Esophagus muscularis mucosa (tissue), 3 donors: Measurements from ENCODE around the gene MAP7.

Experiments
- CTCF ChIP-seq, 3 experiments: fragments of 200-600 bp in 2 of 3; fragments of 450-650 bp in 1 of 3; sonication (generic) in 2 of 3; IDR thresholded peaks; one replicate each; pipeline ENCODE4 v1.5.1; 2017 to 2019; ENCODE audit warnings: antibody characterized with exemption in 3 of 3, mild to moderate bottlenecking in 2 of 3, moderate library complexity in 1 of 3
- POLR2A ChIP-seq: fragments of 450-650 bp; IDR thresholded peaks from one replicate; pipeline ENCODE4 v1.6.1; 2017; ENCODE audit warnings: antibody characterized with exemption, moderate library complexity, mild to moderate bottlenecking, low read depth
- POLR2AphosphoS5 ChIP-seq, 2 donors: sonication (generic); formaldehyde crosslinking; IDR thresholded peaks; one replicate each; pipeline ENCODE4 v1.6.1; 2017; ENCODE audit warnings: antibody characterized with exemption in 2 of 2

GRCh38 chr6:136477548-136477947 lies 72.7 kb downstream of the MAP7 start:
- TF ChIP-seq CTCF (IDR thresholded peaks at IDR 0.05) (no peak), POLR2A (no peak), POLR2AphosphoS5 (IDR thresholded peaks at IDR 0.05) (no peak)
